GM23338 (cell line): ENCODE data around the gene VPREB1. TPM values are rescaled to one million over a fixed set of nuclear protein-coding genes. Genes with fewer than 3 reads are reported as not detected.

Source experiments
- ATAC-seq: fragments of 200-7000 bp; cut with Tn5 transposase; 3 replicates; pipeline ENCODE4 v1.9.1; 2020
- DNase-seq: peaks from one replicate; pipeline ENCODE4 v3.0.0-alpha.2; 2015; ENCODE audit warnings: low spot score
- H2AFZ ChIP-seq: fragments of 200-600 bp; sonication (generic); 2 replicates; pipeline ENCODE4 v1.8.0; 2016; ENCODE audit warnings: antibody characterized with exemption, mild to moderate bottlenecking, moderate library complexity
- H3F3A ChIP-seq: fragments of 200-600 bp; sonication (generic); replicated peaks from 2 replicates; pipeline ENCODE4 v1.8.0; 2017; ENCODE audit warnings: antibody characterized with exemption, mixed run types, low read depth
- H3K27ac ChIP-seq: fragments of 200-600 bp; sonication (generic); 2 replicates; pipeline ENCODE4 v1.6.1; 2016; ENCODE audit warnings: low read depth
- H3K27me3 ChIP-seq: fragments of 200-600 bp; sonication (generic); 2 replicates; pipeline ENCODE4 v1.8.0; 2016; ENCODE audit warnings: mild to moderate bottlenecking, mixed run types, moderate library complexity; ENCODE audit not compliant: insufficient read depth
- H3K36me3 ChIP-seq: fragments of 200-600 bp; sonication (generic); 2 replicates; pipeline ENCODE4 v1.8.0; 2016; ENCODE audit warnings: mild to moderate bottlenecking; ENCODE audit not compliant: insufficient read depth
- H3K4me1 ChIP-seq: fragments of 200-600 bp; sonication (generic); 2 replicates; pipeline ENCODE4 v1.8.0; 2016; ENCODE audit warnings: mild to moderate bottlenecking, moderate library complexity; ENCODE audit not compliant: insufficient read depth
- H3K4me2 ChIP-seq: fragments of 200-600 bp; sonication (generic); 2 replicates; pipeline ENCODE4 v1.7.1; 2017; ENCODE audit warnings: mixed run types
- H3K4me3 ChIP-seq: fragments of 200-600 bp; sonication (generic); 2 replicates; pipeline ENCODE4 v1.6.1; 2016; ENCODE audit warnings: mixed run types
- H3K79me2 ChIP-seq: fragments of 200-600 bp; sonication (generic); replicated peaks from 2 replicates; pipeline ENCODE4 v1.8.0; 2017; ENCODE audit warnings: mild to moderate bottlenecking; ENCODE audit not compliant: insufficient read depth
- H3K9me2 ChIP-seq: fragments of 200-600 bp; sonication (generic); 2 replicates; pipeline ENCODE4 v1.8.0; 2017; ENCODE audit not compliant: insufficient read depth
- H4K20me1 ChIP-seq: fragments of 200-600 bp; sonication (generic); replicated peaks from 2 replicates; pipeline ENCODE4 v1.8.0; 2017; ENCODE audit warnings: mild to moderate bottlenecking; ENCODE audit not compliant: insufficient read depth
- H3K27ac Mint-ChIP-seq: 2 replicates; pipeline ENCODE4 v1.8.0; 2020; ENCODE audit warnings: inconsistent platforms, mild to moderate bottlenecking, moderate library complexity, mixed read lengths
- H3K27me3 Mint-ChIP-seq: 3 replicates; pipeline ENCODE4 v1.8.0; 2022; ENCODE audit warnings: low read depth, mild to moderate bottlenecking, moderate library complexity, mixed read lengths, inconsistent platforms; ENCODE audit not compliant: insufficient read depth, poor library complexity
- H3K36me3 Mint-ChIP-seq: 3 replicates; pipeline ENCODE4 v1.8.0; 2021; ENCODE audit warnings: low read depth, mild to moderate bottlenecking, inconsistent platforms, moderate library complexity, mixed read lengths
- H3K4me1 Mint-ChIP-seq: 3 replicates; pipeline ENCODE4 v1.8.0; 2020; ENCODE audit warnings: mild to moderate bottlenecking, inconsistent platforms, mixed read lengths
- H3K4me3 Mint-ChIP-seq: 3 replicates; pipeline ENCODE4 v1.8.0; 2021; ENCODE audit warnings: moderate library complexity, mild to moderate bottlenecking, inconsistent platforms, mixed read lengths
- H3K9me3 Mint-ChIP-seq: 3 replicates; pipeline ENCODE4 v1.8.0; 2020; ENCODE audit warnings: moderate library complexity, mild to moderate bottlenecking, inconsistent platforms, mixed read lengths
- CREB1 ChIP-seq: fragments of 250-450 bp; sonication (Bioruptor Pico); IDR thresholded peaks from 2 replicates; pipeline ENCODE4 v1.5.0; 2020; ENCODE audit warnings: low read depth, mild to moderate bottlenecking, moderate library complexity
- ETS1 ChIP-seq: IDR thresholded peaks from 2 replicates; pipeline ENCODE4 v1.6.1; 2016; ENCODE audit warnings: antibody characterized with exemption
- EZH2 ChIP-seq: fragments of 200-600 bp; sonication (generic); IDR thresholded peaks from one replicate; pipeline ENCODE4 v1.8.0; 2017; ENCODE audit warnings: antibody characterized with exemption, mild to moderate bottlenecking, low read depth; ENCODE audit not compliant: unreplicated experiment
- EZH2phosphoT487 ChIP-seq: fragments of 200-600 bp; sonication (generic); IDR thresholded peaks from one replicate; pipeline ENCODE4 v1.8.1; 2018; ENCODE audit warnings: antibody characterized with exemption; ENCODE audit not compliant: unreplicated experiment
- JUNB ChIP-seq: IDR thresholded peaks from one replicate; pipeline ENCODE4 v1.6.1; 2016; ENCODE audit warnings: antibody characterized with exemption; ENCODE audit not compliant: unreplicated experiment
- NANOG ChIP-seq: IDR thresholded peaks from 2 replicates; pipeline ENCODE4 v1.6.1; 2016; ENCODE audit warnings: antibody characterized with exemption, borderline replicate concordance
- POLR2AphosphoS5 ChIP-seq: IDR thresholded peaks from 2 replicates; pipeline ENCODE4 v1.6.1; 2016; ENCODE audit warnings: antibody characterized with exemption, low read depth
- REST ChIP-seq: IDR thresholded peaks from one replicate; pipeline ENCODE4 v1.6.1; 2018; ENCODE audit warnings: antibody characterized with exemption; ENCODE audit not compliant: unreplicated experiment
- STAT1 ChIP-seq: IDR thresholded peaks from one replicate; pipeline ENCODE4 v1.6.1; 2016; ENCODE audit warnings: antibody characterized with exemption; ENCODE audit not compliant: unreplicated experiment
- ZNF114 ChIP-seq: fragments of 250-450 bp; sonication (Bioruptor Pico); IDR thresholded peaks from 2 replicates; pipeline ENCODE4 v1.5.0; 2020; ENCODE audit warnings: mild to moderate bottlenecking, moderate library complexity
- ZNF331 ChIP-seq: fragments of 250-450 bp; sonication (Bioruptor Pico); IDR thresholded peaks from 2 replicates; pipeline ENCODE4 v1.5.0; 2020; ENCODE audit warnings: low read depth, mild to moderate bottlenecking, moderate library complexity
- ZNF462 ChIP-seq: fragments of 250-450 bp; sonication (Bioruptor Pico); IDR thresholded peaks from 2 replicates; pipeline ENCODE4 v1.5.0; 2020; ENCODE audit warnings: mild to moderate bottlenecking, moderate library complexity
- polyA plus RNA-seq: library from polyadenylated mRNA; unstranded; fragments of >200 nt; fragmentation: Nextera tagmentation; extraction: Ambion mirVana; gene quantifications from 2 replicates; pipeline ENCODE4 v1.2.1, GENCODE V29; 2016
- total RNA-seq: library from RNA; depleted of rRNA; stranded (reverse); fragments of >200 nt; shearing (Covaris generic); gene quantifications from 2 replicates; pipeline ENCODE4 v1.2.3, GENCODE V29; 2014

The VPREB1 gene
- total and polyA plus RNA-seq, 2 experiments from 2014 or later, result not detected

DNA sequence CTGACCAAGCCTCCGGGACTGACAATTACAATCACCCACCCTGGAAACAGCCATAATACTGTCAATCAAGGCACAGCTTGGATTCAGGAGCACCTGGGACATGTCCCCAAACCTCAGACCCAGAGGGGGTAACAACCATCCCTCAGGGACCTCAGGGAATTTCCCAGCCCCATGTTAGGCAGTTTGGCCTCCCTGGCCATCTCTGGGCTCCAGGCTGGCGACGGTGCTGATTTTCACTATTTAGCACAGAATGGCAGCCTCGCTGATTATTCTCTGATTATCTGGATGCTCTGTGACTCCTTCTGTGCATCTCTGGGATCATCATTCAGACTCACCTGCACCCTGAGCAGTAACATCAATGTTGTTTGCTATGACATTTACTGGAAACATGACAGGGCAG, 45.8 kb upstream of the VPREB1 start:
- Mint-ChIP-seq H3K27me3 (peaks cover 97% of the 10 kb centered on the region), H3K27ac (no peak overlapping the region), H3K36me3 (peaks cover 2% of the 10 kb centered on the region; the same call in 2 of the 3 replicates), H3K4me3 (no peak overlapping the region), H3K9me3 (peaks cover 7% of the 10 kb centered on the region; the same call in 2 of the 3 replicates), H3K4me1 (no peaks in the 10 kb centered on the region; the same call in 2 of the 3 replicates)
- no peaks in the 10 kb centered on the region; the same call in 1 of the 2 replicates for H3K4me1 ChIP-seq
- no peak for DNase-seq
- H3K79me2 ChIP-seq, result no peaks in the 10 kb centered on the region
- no peak overlapping the region for H3K4me3 ChIP-seq
- no peak for ATAC-seq
- no peaks in the 10 kb centered on the region for H3F3A ChIP-seq
- peaks cover 99% of the 10 kb centered on the region for H3K27me3 ChIP-seq
- no peak overlapping the region for H2AFZ ChIP-seq
- TF ChIP-seq EZH2, result peak; percentile 17
- no peak for TF ChIP-seq ZNF331 (CRISPR knock-in tag)
- H3K4me2 ChIP-seq, result no peak overlapping the region
- H3K36me3 ChIP-seq, result no peaks in the 10 kb centered on the region
- no peak overlapping the region for H3K27ac ChIP-seq
- H4K20me1 ChIP-seq, result peaks cover 3% of the 10 kb centered on the region; the same call in 1 of the 2 replicates
- H3K9me2 ChIP-seq, result no peaks in the 10 kb centered on the region

- H3F3A ChIP-seq, result no peaks in the 10 kb centered on the region
- H2AFZ ChIP-seq, result no peak overlapping the region
- peaks cover 3% of the 10 kb centered on the region; the same call in 1 of the 2 replicates for H4K20me1 ChIP-seq
- no peak overlapping the region for H3K4me2 ChIP-seq
- H3K27ac ChIP-seq, result no peak overlapping the region
- Mint-ChIP-seq H3K27ac (no peak overlapping the region), H3K4me1 (no peaks in the 10 kb centered on the region; the same call in 2 of the 3 replicates), H3K4me3 (no peak overlapping the region), H3K36me3 (peaks cover 2% of the 10 kb centered on the region; the same call in 2 of the 3 replicates), H3K9me3 (peaks cover 7% of the 10 kb centered on the region; the same call in 2 of the 3 replicates), H3K27me3 (peaks cover 98% of the 10 kb centered on the region)
- H3K79me2 ChIP-seq, result no peaks in the 10 kb centered on the region
- ATAC-seq (no peak), DNase-seq (no peak)
- no peak overlapping the region for H3K4me3 ChIP-seq
- no peaks in the 10 kb centered on the region for H3K36me3 ChIP-seq
- H3K9me2 ChIP-seq, result no peaks in the 10 kb centered on the region
- peaks cover 99% of the 10 kb centered on the region for H3K27me3 ChIP-seq
- H3K4me1 ChIP-seq, result no peaks in the 10 kb centered on the region; the same call in 1 of the 2 replicates
- no peak for TF ChIP-seq ZNF114 (CRISPR knock-in tag)
- no peak for TF ChIP-seq ETS1
- TF ChIP-seq REST, result no peak
- no peak for TF ChIP-seq POLR2AphosphoS5
- TF ChIP-seq STAT1, result no peak
- TF ChIP-seq ZNF462, result no peak
- no peak for TF ChIP-seq CREB1 (CRISPR knock-in tag)
- TF ChIP-seq JUNB, result no peak
- TF ChIP-seq NANOG, result no peak
- TF ChIP-seq EZH2phosphoT487, result no peak
- no peak for TF ChIP-seq ZNF331 (CRISPR knock-in tag)
Observed at GRCh38 chr22:22199634-22200033, 45.0 kb upstream of the VPREB1 start.
